ENCODE data around the gene OPA3.

The OPA3 gene

DNA sequence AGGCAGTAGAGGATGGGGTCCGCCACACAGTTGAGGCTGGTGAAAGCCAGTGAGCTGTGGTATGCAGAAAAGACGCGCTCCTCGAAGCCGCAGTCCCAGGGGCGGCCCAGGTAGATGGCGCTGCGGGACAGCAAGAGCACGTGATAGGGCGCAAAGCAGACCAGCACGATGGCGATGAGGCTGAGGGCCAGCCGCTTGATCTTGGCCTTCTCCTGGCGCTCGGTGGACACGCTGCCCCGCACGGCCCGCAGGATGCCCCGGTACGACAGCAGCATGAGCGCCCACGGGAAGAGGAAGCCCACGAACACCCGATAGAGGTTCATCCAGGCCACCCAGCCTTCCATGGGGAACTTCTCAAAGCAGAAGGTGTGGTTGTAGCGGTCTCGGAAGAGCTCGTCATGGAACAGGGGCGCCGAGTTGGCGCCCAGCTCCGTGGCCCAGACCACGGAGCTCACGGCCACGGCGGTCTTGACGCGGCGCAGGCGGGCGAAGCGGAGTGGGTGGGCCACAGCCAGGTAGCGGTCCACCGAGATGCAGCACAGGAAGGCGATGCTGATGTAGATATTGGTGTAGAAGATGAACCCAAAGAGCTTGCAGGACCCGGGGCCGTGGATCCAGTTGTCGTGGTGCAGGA, 6.5 kb upstream of the OPA3 start:
- in situ Hi-C loops (cut with MboI; ENCODE audit: low sequenced_read_pairs, unreplicated experiment): no loop called here
- DNase-seq (ENCODE audit: low spot score): peak; percentile 80
- TF ChIP-seq, protein P1, sequence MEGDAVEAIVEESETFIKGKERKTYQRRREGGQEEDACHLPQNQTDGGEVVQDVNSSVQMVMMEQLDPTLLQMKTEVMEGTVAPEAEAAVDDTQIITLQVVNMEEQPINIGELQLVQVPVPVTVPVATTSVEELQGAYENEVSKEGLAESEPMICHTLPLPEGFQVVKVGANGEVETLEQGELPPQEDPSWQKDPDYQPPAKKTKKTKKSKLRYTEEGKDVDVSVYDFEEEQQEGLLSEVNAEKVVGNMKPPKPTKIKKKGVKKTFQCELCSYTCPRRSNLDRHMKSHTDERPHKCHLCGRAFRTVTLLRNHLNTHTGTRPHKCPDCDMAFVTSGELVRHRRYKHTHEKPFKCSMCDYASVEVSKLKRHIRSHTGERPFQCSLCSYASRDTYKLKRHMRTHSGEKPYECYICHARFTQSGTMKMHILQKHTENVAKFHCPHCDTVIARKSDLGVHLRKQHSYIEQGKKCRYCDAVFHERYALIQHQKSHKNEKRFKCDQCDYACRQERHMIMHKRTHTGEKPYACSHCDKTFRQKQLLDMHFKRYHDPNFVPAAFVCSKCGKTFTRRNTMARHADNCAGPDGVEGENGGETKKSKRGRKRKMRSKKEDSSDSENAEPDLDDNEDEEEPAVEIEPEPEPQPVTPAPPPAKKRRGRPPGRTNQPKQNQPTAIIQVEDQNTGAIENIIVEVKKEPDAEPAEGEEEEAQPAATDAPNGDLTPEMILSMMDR (IDR thresholded peaks at IDR 0.05; ENCODE audit: borderline replicate concordance, control extremely low read depth, extremely low read depth, insufficient read depth, missing control alignments): peak; percentile 36

- TF ChIP-seq, protein P1 (IDR thresholded peaks at IDR 0.05; ENCODE audit: borderline replicate concordance, control extremely low read depth, extremely low read depth, insufficient read depth, missing control alignments): no peak
- no peak for DNase-seq (ENCODE audit: low spot score)
- in situ Hi-C loops (cut with MboI; ENCODE audit: low sequenced_read_pairs, unreplicated experiment): no loop called here
Observed at GRCh38 chr19:45590300-45591003, 5.8 kb upstream of the OPA3 start.

DNA sequence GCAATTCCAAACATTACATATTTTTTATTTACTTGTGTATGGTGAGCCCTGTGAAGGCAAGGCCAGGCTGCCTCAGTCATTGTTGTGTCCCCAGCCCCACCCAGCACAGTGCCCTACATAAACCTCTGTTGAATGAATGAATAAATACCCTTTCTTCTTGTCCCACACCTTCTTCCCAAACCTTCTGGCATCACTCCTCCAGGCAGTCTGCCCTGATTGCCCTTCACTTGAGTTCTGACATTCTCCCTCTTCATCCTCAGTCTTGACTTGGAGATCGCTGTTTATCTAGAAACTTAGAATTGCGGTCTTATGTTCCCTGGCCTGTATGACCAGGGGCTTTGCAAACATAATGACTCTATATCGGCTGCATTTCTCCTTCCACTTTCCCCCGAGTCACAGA, 5.2 kb upstream of the OPA3 start:
- TF ChIP-seq, protein P1 (IDR thresholded peaks at IDR 0.05; ENCODE audit: borderline replicate concordance, control extremely low read depth, extremely low read depth, insufficient read depth, missing control alignments): no peak

DNA sequence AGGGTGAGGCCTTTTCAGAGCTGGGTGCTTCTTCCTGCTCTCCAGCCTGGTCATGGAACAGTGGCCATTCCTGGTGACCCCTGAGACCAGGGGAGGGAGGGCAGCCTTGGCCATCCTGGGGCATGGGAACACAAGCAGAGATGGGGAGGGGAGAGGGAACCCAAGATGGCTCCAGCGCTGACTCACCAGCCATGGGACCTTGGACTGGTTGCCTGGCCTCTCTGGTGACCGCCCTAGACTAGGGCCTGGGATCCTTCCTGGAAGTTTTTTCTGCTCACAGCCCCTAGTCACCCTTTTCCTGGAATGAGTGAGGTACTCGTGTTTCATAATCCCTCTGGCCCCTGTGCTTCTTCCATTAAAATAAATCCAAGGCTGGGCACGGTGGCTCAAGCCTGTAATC, 3.3 kb upstream of the OPA3 start:
- TF ChIP-seq, protein P1 (IDR thresholded peaks at IDR 0.05; ENCODE audit: borderline replicate concordance, control extremely low read depth, extremely low read depth, insufficient read depth, missing control alignments): no peak
- in situ Hi-C loops (cut with MboI; ENCODE audit: low sequenced_read_pairs, unreplicated experiment): no loop called here
- no peak for DNase-seq (ENCODE audit: low spot score)

More for the DNA sequence above, 5.2 kb upstream of the OPA3 start:
- peak; percentile 5 for DNase-seq (ENCODE audit: low spot score)
- in situ Hi-C loops (cut with MboI; ENCODE audit: low sequenced_read_pairs, unreplicated experiment): no loop called here

DNA sequence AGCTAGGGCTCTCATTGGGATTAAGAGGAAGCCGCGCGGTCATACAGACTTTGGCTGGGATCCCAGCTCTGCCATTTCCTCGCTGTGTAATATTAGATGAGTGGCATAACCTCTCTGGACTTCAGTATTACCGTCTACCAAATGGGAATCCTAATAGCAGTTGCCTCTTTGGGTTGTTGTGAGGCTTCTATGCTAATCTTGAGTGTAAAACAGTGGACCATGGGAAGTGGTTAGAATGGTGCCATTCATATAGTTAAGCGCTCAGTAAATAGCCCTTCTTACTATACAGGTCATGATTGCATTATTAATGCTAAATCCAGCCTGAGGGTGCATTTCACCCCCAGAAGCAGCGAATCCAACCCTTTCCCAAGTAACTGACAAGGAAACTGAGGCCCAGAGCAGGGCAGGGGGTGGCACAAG, 566 bp upstream of the OPA3 start:
- in situ Hi-C loops (cut with MboI; ENCODE audit: low sequenced_read_pairs, unreplicated experiment): no loop called here
- DNase-seq (ENCODE audit: low spot score): no peak
- TF ChIP-seq, protein P1 (IDR thresholded peaks at IDR 0.05; ENCODE audit: borderline replicate concordance, control extremely low read depth, extremely low read depth, insufficient read depth, missing control alignments): no peak

- TF ChIP-seq, protein P1 (IDR thresholded peaks at IDR 0.05; ENCODE audit: borderline replicate concordance, control extremely low read depth, extremely low read depth, insufficient read depth, missing control alignments): no peak
- in situ Hi-C loops (cut with MboI; ENCODE audit: low sequenced_read_pairs, unreplicated experiment): no loop called here
- DNase-seq (ENCODE audit: low spot score): no peak
Observed at GRCh38 chr19:45581576-45581975, 3.0 kb downstream of the OPA3 start.
